GM12864 (cell line): ENCODE data around the gene AP1G2.

Source experiments
- DNase-seq: peaks from one replicate; pipeline ENCODE4 v3.0.0-alpha.2; 2011; ENCODE audit warnings: low read depth
- H3K4me3 ChIP-seq: 2 replicates; pipeline ENCODE4 v1.5.1; 2011; ENCODE audit warnings: mild to moderate bottlenecking, low read depth, low read length, control low read depth
- CTCF ChIP-seq: IDR thresholded peaks from 2 replicates; pipeline ENCODE4 v1.5.1; 2011; ENCODE audit warnings: low read depth, mild to moderate bottlenecking, moderate library complexity, low read length, control low read depth, inconsistent platforms; ENCODE audit errors: missing control alignments

Gene AP1G2

GRCh38 chr14:23525611-23526010 lies 42.0 kb downstream of the AP1G2 start:
- no peak overlapping the region for H3K4me3 ChIP-seq
- no peak for TF ChIP-seq CTCF
- DNase-seq = no peak

- H3K4me3 ChIP-seq = no peak overlapping the region
- DNase-seq = no peak
- TF ChIP-seq CTCF = no peak
These were observed 42.6 kb downstream of the AP1G2 start for GRCh38 chr14:23524954-23525353.

GRCh38 chr14:23523229-23524016 lies 44.2 kb downstream of the AP1G2 start:
- no peak for DNase-seq
- TF ChIP-seq CTCF = no peak
- no peak overlapping the region for H3K4me3 ChIP-seq

GRCh38 chr14:23522643-23523198 lies 44.9 kb downstream of the AP1G2 start:
- no peak for DNase-seq
- no peak for TF ChIP-seq CTCF
- no peak overlapping the region for H3K4me3 ChIP-seq

- DNase-seq = no peak
- no peak for TF ChIP-seq CTCF
- no peak overlapping the region for H3K4me3 ChIP-seq
These were observed 45.6 kb downstream of the AP1G2 start for GRCh38 chr14:23521785-23522640.

- TF ChIP-seq CTCF = no peak
- H3K4me3 ChIP-seq = no peak overlapping the region
- no peak for DNase-seq
These were observed 46.6 kb downstream of the AP1G2 start for GRCh38 chr14:23520899-23521533.
